GM12864 (cell line): ENCODE results near the gene CD8A.

Experiments
- DNase-seq: peaks from one replicate; pipeline ENCODE4 v3.0.0-alpha.2; 2011; ENCODE audit warnings: low read depth
- H3K4me3 ChIP-seq: 2 replicates; pipeline ENCODE4 v1.5.1; 2011; ENCODE audit warnings: mild to moderate bottlenecking, low read depth, low read length, control low read depth
- CTCF ChIP-seq: IDR thresholded peaks from 2 replicates; pipeline ENCODE4 v1.5.1; 2011; ENCODE audit warnings: low read depth, mild to moderate bottlenecking, moderate library complexity, low read length, control low read depth, inconsistent platforms; ENCODE audit errors: missing control alignments

The CD8A gene

GRCh38 chr2:86806059-86806857, 15.5 kb upstream of the CD8A start:
- TF ChIP-seq CTCF = no peak
- H3K4me3 ChIP-seq = no peak overlapping the region
- DNase-seq = no peak

DNA sequence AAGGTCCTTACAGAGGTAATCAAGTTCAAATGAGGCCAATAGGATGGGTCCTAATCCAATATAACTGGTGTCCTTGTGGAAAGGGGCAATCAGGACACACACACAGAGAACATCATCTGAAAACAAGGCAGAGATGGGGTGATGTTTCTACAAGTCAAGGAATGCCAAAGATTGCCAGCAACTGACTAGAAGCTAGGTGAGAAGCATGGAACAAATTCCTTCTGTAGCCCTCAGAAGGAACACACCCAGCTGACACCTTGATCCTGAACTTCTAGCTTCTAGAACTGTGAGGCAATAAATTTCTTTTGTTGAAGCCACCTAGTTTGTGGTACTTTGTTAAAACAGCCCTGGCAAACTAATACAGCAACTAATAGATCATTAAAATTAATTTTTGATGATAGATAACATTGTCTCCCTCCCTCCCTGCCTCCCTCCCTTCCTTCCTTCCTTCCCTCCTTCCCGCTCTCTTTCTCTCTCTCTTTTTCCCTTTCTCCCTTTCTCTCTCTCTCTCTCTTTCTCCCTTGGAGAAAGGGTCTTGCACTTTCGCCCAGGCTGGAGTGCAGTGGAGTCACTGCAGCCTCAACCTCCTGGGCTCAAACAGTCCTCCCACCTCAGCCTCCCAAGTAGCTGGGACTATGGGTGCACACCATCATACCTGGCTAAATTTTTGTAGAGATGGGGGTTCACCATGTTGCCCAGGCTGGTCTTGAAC, 10.3 kb upstream of the CD8A start:
- no peak for TF ChIP-seq CTCF
- H3K4me3 ChIP-seq = no peak overlapping the region
- no peak for DNase-seq

- no peak overlapping the region for H3K4me3 ChIP-seq
- no peak for TF ChIP-seq CTCF
- no peak for DNase-seq
Measured at GRCh38 chr2:86794861-86795260, 4.1 kb upstream of the CD8A start.

GRCh38 chr2:86793752-86794151, 3.0 kb upstream of the CD8A start:
- DNase-seq = no peak
- TF ChIP-seq CTCF = no peak
- H3K4me3 ChIP-seq = no peak overlapping the region

DNA sequence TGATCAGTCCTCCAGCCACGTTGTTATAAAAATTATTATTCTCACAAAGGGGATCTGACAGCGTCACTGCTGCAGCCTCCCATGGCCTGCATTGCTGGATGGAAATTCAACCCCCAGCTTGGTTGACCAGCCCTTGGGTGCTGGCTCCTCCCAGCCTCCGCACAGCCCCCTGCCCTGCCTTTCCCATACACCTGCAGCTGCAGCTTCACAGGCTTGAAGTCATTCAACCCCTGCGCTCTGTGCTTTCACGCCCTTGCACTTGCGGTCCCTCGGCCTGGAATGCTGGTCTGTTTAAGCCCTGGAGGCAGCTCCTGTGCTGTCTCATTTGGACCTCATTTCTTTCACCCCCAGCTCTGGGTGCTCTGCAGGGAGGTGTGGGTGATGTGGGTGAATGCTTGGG, 860 bp upstream of the CD8A start:
- no peak for DNase-seq
- no peak overlapping the region for H3K4me3 ChIP-seq
- no peak for TF ChIP-seq CTCF

DNA sequence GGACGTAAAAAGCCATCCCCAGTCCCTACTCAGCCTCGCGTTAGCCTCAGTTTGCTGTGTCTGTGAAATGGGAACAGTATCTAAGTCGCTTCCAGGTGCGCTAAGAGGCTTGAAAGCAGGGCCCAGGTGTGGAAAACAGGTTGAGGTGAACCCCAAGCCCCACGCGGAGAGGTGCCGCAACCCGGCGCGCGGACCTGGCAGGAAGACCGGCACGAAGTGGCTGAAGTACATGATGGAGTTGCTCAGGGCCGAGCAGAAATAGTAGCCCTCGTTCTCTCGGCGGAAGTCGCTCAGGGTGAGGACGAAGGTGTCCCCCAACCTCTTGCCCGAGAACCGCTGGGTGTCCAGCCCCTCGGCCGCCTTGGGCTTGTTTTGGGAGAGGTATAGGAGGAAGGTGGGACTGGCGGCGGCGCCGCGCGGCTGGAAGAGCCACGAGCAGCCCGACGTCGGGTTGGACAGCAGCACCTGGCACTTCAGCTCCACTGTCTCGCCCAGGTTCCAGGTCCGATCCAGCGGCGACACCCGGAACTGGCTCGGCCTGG, 508 bp downstream of the CD8A start:
- no peak overlapping the region for H3K4me3 ChIP-seq
- no peak for TF ChIP-seq CTCF
- no peak for DNase-seq
